IPS-18c (cell line): ENCODE data around the gene SCRN2.

Experiments
- H3K4me3 ChIP-seq: 2 replicates; pipeline ENCODE4 v1.7.0; 2013; ENCODE audit warnings: low read depth, mild to moderate bottlenecking, low read length, moderate library complexity; ENCODE audit not compliant: insufficient read depth
- H3K9me3 ChIP-seq: one replicate; pipeline ENCODE4 v1.6.1; 2013; ENCODE audit warnings: mild to moderate bottlenecking, low read length, moderate library complexity; ENCODE audit not compliant: control insufficient read depth, insufficient read depth

The SCRN2 gene

GRCh38 chr17:47873200-47874090 is 32.4 kb upstream of the SCRN2 start:
- no peak overlapping the region; the same call in 1 of the 2 replicates for H3K4me3 ChIP-seq
- peaks cover 5% of the 10 kb centered on the region for H3K9me3 ChIP-seq

GRCh38 chr17:47872651-47873161 is 31.6 kb upstream of the SCRN2 start:
- peaks cover 3% of the 10 kb centered on the region for H3K9me3 ChIP-seq
- H3K4me3 ChIP-seq: peak overlapping the region; percentile 45; the same call in 1 of the 2 replicates

GRCh38 chr17:47872019-47872650 is 31.1 kb upstream of the SCRN2 start:
- peak overlapping the region; percentile 45; the same call in 1 of the 2 replicates for H3K4me3 ChIP-seq
- H3K9me3 ChIP-seq: peaks cover 3% of the 10 kb centered on the region

- H3K4me3 ChIP-seq: no peak overlapping the region
- H3K9me3 ChIP-seq: peaks cover 3% of the 10 kb centered on the region
Measured at GRCh38 chr17:47871048-47871447, 30.0 kb upstream of the SCRN2 start.

- Histone ChIP-seq H3K9me3 (peaks cover 3% of the 10 kb centered on the region), H3K4me3 (no peak overlapping the region)
Measured at GRCh38 chr17:47870056-47870455, 29.0 kb upstream of the SCRN2 start.

GRCh38 chr17:47869114-47869513 is 28.0 kb upstream of the SCRN2 start:
- Histone ChIP-seq H3K4me3 (no peak overlapping the region), H3K9me3 (no peaks in the 10 kb centered on the region)

- H3K9me3 ChIP-seq: no peaks in the 10 kb centered on the region
- no peak overlapping the region for H3K4me3 ChIP-seq
Measured at GRCh38 chr17:47867813-47868533, 26.9 kb upstream of the SCRN2 start.

- H3K4me3 ChIP-seq: no peak overlapping the region
- no peaks in the 10 kb centered on the region for H3K9me3 ChIP-seq
Measured at GRCh38 chr17:47866941-47867340, 25.9 kb upstream of the SCRN2 start.

- H3K9me3 ChIP-seq: no peaks in the 10 kb centered on the region
- no peak overlapping the region for H3K4me3 ChIP-seq
Measured at GRCh38 chr17:47864791-47865216, 23.7 kb upstream of the SCRN2 start.

- no peaks in the 10 kb centered on the region for H3K9me3 ChIP-seq
- H3K4me3 ChIP-seq: no peak overlapping the region
Measured at GRCh38 chr17:47862621-47863440, 21.8 kb upstream of the SCRN2 start.

GRCh38 chr17:47860386-47860785 is 19.3 kb upstream of the SCRN2 start:
- Histone ChIP-seq H3K9me3 (no peaks in the 10 kb centered on the region), H3K4me3 (no peak overlapping the region)

- H3K4me3 ChIP-seq: no peak overlapping the region
- no peaks in the 10 kb centered on the region for H3K9me3 ChIP-seq
Measured at GRCh38 chr17:47857551-47858455, 16.7 kb upstream of the SCRN2 start.

GRCh38 chr17:47856830-47857229 is 15.8 kb upstream of the SCRN2 start:
- H3K9me3 ChIP-seq: no peaks in the 10 kb centered on the region
- no peak overlapping the region for H3K4me3 ChIP-seq

- Histone ChIP-seq H3K9me3 (no peaks in the 10 kb centered on the region), H3K4me3 (no peak overlapping the region)
Measured at GRCh38 chr17:47855737-47856136, 14.7 kb upstream of the SCRN2 start.

- no peaks in the 10 kb centered on the region for H3K9me3 ChIP-seq
- no peak overlapping the region for H3K4me3 ChIP-seq
Measured at GRCh38 chr17:47853616-47854015, 12.5 kb upstream of the SCRN2 start.
